IMR-90 (cell line): ENCODE measurements around the gene USP20. TPM values are rescaled to one million over a fixed set of nuclear protein-coding genes. Genes with fewer than 3 reads are reported as not detected.

Experiments used
- ATAC-seq: fragments of 200-7000 bp; cut with Tn5 transposase; 2 replicates; pipeline ENCODE4 v1.9.1; 2020; ENCODE audit warnings: low read depth, mild to moderate bottlenecking, moderate library complexity
- BruUV-seq: library from RNA; stranded (reverse); fragments of 400-500 nt; replicated peaks from 2 replicates; lab custom pipeline; 2021; lab: Mats Ljungman, UMichigan
- CTCF ChIA-PET: fragments of 300-600 bp; formaldehyde crosslinking; extraction: SDS; loops from one replicate; lab custom pipeline; 2021; ENCODE audit warnings: antibody characterized with exemption; lab: Yijun Ruan, JAX
- POLR2A ChIA-PET: fragments of 300-600 bp; sonication (Branson Sonifier 250); formaldehyde crosslinking; loops from one replicate; lab custom pipeline; 2022; ENCODE audit warnings: antibody characterized with exemption; ENCODE audit not compliant: unreplicated experiment; lab: Charles Lee
- DNase-seq: peaks from one replicate; pipeline ENCODE4 v3.0.0; 2013
- H2AFZ ChIP-seq: replicated peaks from 2 replicates; pipeline ENCODE3; 2013; ENCODE audit warnings: low read length, mild to moderate bottlenecking; ENCODE audit not compliant: poor library complexity
- H2AK5ac ChIP-seq: 2 replicates; pipeline ENCODE4 v1.6.1; 2013; ENCODE audit warnings: low read depth, low read length, inconsistent platforms
- H2AK9ac ChIP-seq: replicated peaks from 2 replicates; pipeline ENCODE3; 2013; ENCODE audit warnings: mild to moderate bottlenecking, low read depth, low read length, moderate library complexity; ENCODE audit not compliant: poor library complexity
- H2BK120ac ChIP-seq: 2 replicates; pipeline ENCODE4 v1.6.1; 2013; ENCODE audit warnings: low read depth, low read length, inconsistent platforms
- H2BK15ac ChIP-seq: 3 replicates; pipeline ENCODE4 v1.6.1; 2013; ENCODE audit warnings: low read depth, low read length, inconsistent platforms
- H2BK20ac ChIP-seq: 2 replicates; pipeline ENCODE4 v1.6.1; 2013; ENCODE audit warnings: low read depth, mild to moderate bottlenecking, inconsistent platforms, low read length, moderate library complexity
- H2BK5ac ChIP-seq: 2 replicates; pipeline ENCODE4 v1.6.1; 2013; ENCODE audit warnings: mild to moderate bottlenecking, low read depth, low read length, inconsistent platforms; ENCODE audit not compliant: poor library complexity, severe bottlenecking
- H3K14ac ChIP-seq: replicated peaks from 2 replicates; pipeline ENCODE4 v1.6.1; 2013; ENCODE audit warnings: low read depth, low read length, inconsistent platforms
- H3K18ac ChIP-seq: 2 replicates; pipeline ENCODE4 v1.6.1; 2013; ENCODE audit warnings: low read depth, low read length, control low read depth
- H3K23ac ChIP-seq: 2 replicates; pipeline ENCODE4 v1.6.1; 2013; ENCODE audit warnings: low read depth, low read length, inconsistent platforms
- H3K27ac ChIP-seq: 2 replicates; pipeline ENCODE4 v1.5.1; 2013; ENCODE audit warnings: mild to moderate bottlenecking, control low read depth, low read length; ENCODE audit not compliant: insufficient read depth
- H3K27me3 ChIP-seq: 2 replicates; pipeline ENCODE4 v1.6.1; 2013; ENCODE audit warnings: low read length; ENCODE audit not compliant: control insufficient read depth, insufficient read depth
- H3K36me3 ChIP-seq: 2 replicates; pipeline ENCODE4 v1.6.1; 2013; ENCODE audit warnings: low read length, mixed read lengths; ENCODE audit not compliant: control insufficient read depth, insufficient read depth
- H3K4ac ChIP-seq: 2 replicates; pipeline ENCODE4 v1.6.1; 2013; ENCODE audit warnings: low read depth, low read length, inconsistent platforms
- H3K4me1 ChIP-seq: 2 replicates; pipeline ENCODE4 v1.6.1; 2013; ENCODE audit warnings: low read length, mixed read lengths; ENCODE audit not compliant: control insufficient read depth, insufficient read depth
- H3K4me2 ChIP-seq: 2 replicates; pipeline ENCODE4 v1.6.1; 2013; ENCODE audit warnings: low read depth, mild to moderate bottlenecking, control low read depth, low read length, moderate library complexity
- H3K4me3 ChIP-seq: 2 replicates; pipeline ENCODE4 v1.5.1; 2013; ENCODE audit warnings: low read depth, mild to moderate bottlenecking, control low read depth, low read length, moderate library complexity; ENCODE audit not compliant: insufficient read depth
- H3K56ac ChIP-seq: 2 replicates; pipeline ENCODE4 v1.6.1; 2013; ENCODE audit warnings: low read length, inconsistent platforms; ENCODE audit not compliant: insufficient read depth; ENCODE audit errors: extremely low read depth
- H3K79me1 ChIP-seq, 2 experiments: 2 replicates each; pipeline ENCODE4 v1.6.1; 2013; ENCODE audit warnings: low read length in 2 of 2, inconsistent platforms in 1 of 2, low read depth in 1 of 2
- H3K9ac ChIP-seq: 2 replicates; pipeline ENCODE4 v1.6.1; 2013; ENCODE audit warnings: low read depth, low read length, control low read depth
- H3K9me1 ChIP-seq: 2 replicates; pipeline ENCODE4 v1.6.1; 2013; ENCODE audit warnings: low read length, inconsistent platforms; ENCODE audit not compliant: insufficient read depth
- H3K9me3 ChIP-seq: 2 replicates; pipeline ENCODE4 v1.6.1; 2013; ENCODE audit warnings: low read length; ENCODE audit not compliant: control insufficient read depth, insufficient read depth
- H4K20me1 ChIP-seq: 2 replicates; pipeline ENCODE4 v1.6.1; 2013; ENCODE audit warnings: low read length, inconsistent platforms; ENCODE audit not compliant: insufficient read depth
- H4K5ac ChIP-seq: 2 replicates; pipeline ENCODE4 v1.6.1; 2013; ENCODE audit warnings: mild to moderate bottlenecking, low read depth, low read length, control low read depth
- H4K8ac ChIP-seq, 2 experiments: 2 replicates each; pipeline ENCODE4 v1.6.1; 2013; ENCODE audit warnings: low read depth in 2 of 2, low read length in 2 of 2, control low read depth in 1 of 2, inconsistent platforms in 1 of 2
- H4K91ac ChIP-seq: 2 replicates; pipeline ENCODE4 v1.6.1; 2013; ENCODE audit warnings: low read depth, low read length, inconsistent platforms; ENCODE audit not compliant: insufficient read depth
- BHLHE40 ChIP-seq: fragments of 150-350 bp; IDR thresholded peaks from 2 replicates; pipeline ENCODE4 v1.6.1; 2016; ENCODE audit warnings: mild to moderate bottlenecking, low read depth, low read length
- MAZ ChIP-seq: IDR thresholded peaks from 2 replicates; pipeline ENCODE4 v1.6.1; 2012; ENCODE audit warnings: low read depth, mild to moderate bottlenecking, low read length, improper control_type of control experiment, moderate library complexity, borderline replicate concordance
- RAD21 ChIP-seq: IDR thresholded peaks from 2 replicates; pipeline ENCODE4 v1.6.1; 2012; ENCODE audit warnings: low read length, improper control_type of control experiment
- WGBS, 2 experiments: methylation state at CpG; one replicate each; pipeline versions ENCODE4 v1.1.5 to v1.1.7; 2013; ENCODE audit warnings: missing lambda C conversion rate in 2 of 2; ENCODE audit not compliant: insufficient read length in 1 of 2; ENCODE audit errors: extremely low coverage in 2 of 2; 5-methylcytosine and 5-hydroxymethylcytosine counted together
- dilution Hi-C: fragments of 300-500 bp; cut with HindIII; formaldehyde crosslinking; loops from one replicate; pipeline ENCODE4 v1.14.3; 2018; ENCODE audit warnings: low sequenced_read_pairs; ENCODE audit not compliant: unreplicated experiment
- in situ Hi-C: fragments of 300-500 bp; cut with MboI; formaldehyde crosslinking; loops from 3 replicates; pipeline ENCODE4 v1.14.3; 2019; ENCODE audit warnings: low sequenced_read_pairs, inconsistent platforms, mixed read lengths
- intact Hi-C: fragments of 100-400 bp; cut with micrococcal nuclease; formaldehyde crosslinking; loops from 2 replicates; pipeline ENCODE4 v1.10.0; 2022
- polyA plus RNA-seq, 3 experiments: library from polyadenylated mRNA; depleted of rRNA; stranded (reverse); fragments of >200 nt; gene quantifications; 2 replicates each; pipeline ENCODE4 v1.2.3, GENCODE V29; 2012; ENCODE audit warnings: low replicate concordance in 1 of 3
- total RNA-seq: library from RNA; depleted of rRNA; stranded (reverse); fragments of >200 nt; gene quantifications from 2 replicates; pipeline ENCODE4 v1.2.3, GENCODE V29; 2012

The USP20 gene
- total and polyA plus RNA-seq, 2 of the 4 experiments (the other 2 are of a cell fraction), result 3.8 to 21.6 TPM

GRCh38 chr9:129863059-129863690, 27.9 kb downstream of the USP20 start:
- no peaks in the 10 kb centered on the region for H3K27me3 ChIP-seq
- H3K4me3 ChIP-seq, result no peak overlapping the region
- H3K14ac ChIP-seq, result no peak overlapping the region
- in situ Hi-C loops, result no loop called here
- H3K23ac ChIP-seq, result no peak overlapping the region
- intact Hi-C loops, result no loop called here
- no peaks in the 10 kb centered on the region for H3K79me1 ChIP-seq
- no peak overlapping the region for H2AK9ac ChIP-seq
- no peaks in the 10 kb centered on the region for H4K20me1 ChIP-seq
- no TSS peak for BruUV-seq
- ATAC-seq, result peak; percentile 46
- DNase-seq, result peak; percentile 81
- H3K4me2 ChIP-seq, result no peak overlapping the region
- no peak overlapping the region for H2AFZ ChIP-seq
- no peak overlapping the region for H3K4ac ChIP-seq
- H2BK5ac ChIP-seq, result no peak overlapping the region
- no peak overlapping the region for H4K8ac ChIP-seq
- 0 out of 2 replicates have a peak, but pooled peaks cover 7% of the 10 kb centered on the region for H3K9me1 ChIP-seq
- CTCF ChIA-PET, result interaction anchor here (0.7 kb wide), 1 partner anchor 23 kb away, joined by 3 read pairs; no protein-coding TSS in a partner anchor
- no peak overlapping the region for H2BK20ac ChIP-seq
- 69% methylated on average over 7 of the region's 14 CpGs; no CpG with 5 or more reads in 1 of the 2 experiments for WGBS, 2 experiments
- H3K9me3 ChIP-seq, result no peaks in the 10 kb centered on the region
- H2BK120ac ChIP-seq, result no peak overlapping the region
- no peak overlapping the region for H4K91ac ChIP-seq
- no peaks in the 10 kb centered on the region for H3K4me1 ChIP-seq
- H2AK5ac ChIP-seq, result no peak overlapping the region
- POLR2A ChIA-PET, result no interaction called here
- dilution Hi-C loops, result no loop called here
- H3K9ac ChIP-seq, result no peak overlapping the region
- H3K18ac ChIP-seq, result no peak overlapping the region
- TF ChIP-seq RAD21, result no peak
- TF ChIP-seq BHLHE40, result no peak
- 0 out of 2 replicates have a peak, but pooled peaks have one; percentile 29 for TF ChIP-seq MAZ
- H2BK15ac ChIP-seq, result no peak overlapping the region
- no peak overlapping the region for H4K5ac ChIP-seq
- H3K27ac ChIP-seq, result no peak overlapping the region
- H3K36me3 ChIP-seq, result peaks cover 47% of the 10 kb centered on the region
- no peak overlapping the region for H3K56ac ChIP-seq
